Stimulated activated CD8-positive, alpha-beta memory T cell treated with anti-CD3 and anti-CD28 coated beads, Interleukin-12 subunit alpha, Interleukin-12 subunit beta, amount 100 ng/mL, for 24 hours (primary cell): ENCODE data around the gene ADD2.

Source experiments
- DNase-seq: peaks from one replicate; pipeline ENCODE4 v3.0.0-alpha.2; 2020; ENCODE audit errors: extremely low read depth

ADD2 gene

GRCh38 chr2:70785137-70785911 is 17.3 kb upstream of the ADD2 start:
- DNase-seq = no peak

GRCh38 chr2:70784320-70784719 is 16.3 kb upstream of the ADD2 start:
- no peak for DNase-seq

GRCh38 chr2:70779911-70780545 is 12.0 kb upstream of the ADD2 start:
- no peak for DNase-seq

GRCh38 chr2:70779491-70779890 is 11.5 kb upstream of the ADD2 start:
- DNase-seq = no peak

GRCh38 chr2:70778676-70779075 is 10.7 kb upstream of the ADD2 start:
- DNase-seq = no peak

- DNase-seq = no peak
These were observed 9.4 kb upstream of the ADD2 start for GRCh38 chr2:70777450-70777849.

- DNase-seq = no peak
These were observed 8.3 kb upstream of the ADD2 start for GRCh38 chr2:70776266-70776665.

- no peak for DNase-seq
These were observed 7.1 kb upstream of the ADD2 start for GRCh38 chr2:70775141-70775540.

GRCh38 chr2:70772486-70773155 is 4.6 kb upstream of the ADD2 start:
- no peak for DNase-seq

GRCh38 chr2:70771446-70771845 is 3.4 kb upstream of the ADD2 start:
- DNase-seq = no peak

- DNase-seq = no peak
These were observed 1.4 kb upstream of the ADD2 start for GRCh38 chr2:70769450-70769849.

GRCh38 chr2:70768590-70769085 is 638 bp upstream of the ADD2 start:
- DNase-seq = no peak

- no peak for DNase-seq
These were observed 811 bp downstream of the ADD2 start for GRCh38 chr2:70767079-70767698.

- DNase-seq = no peak
These were observed 1.5 kb downstream of the ADD2 start for GRCh38 chr2:70766357-70767078.

GRCh38 chr2:70765507-70765906 is 2.5 kb downstream of the ADD2 start:
- no peak for DNase-seq

GRCh38 chr2:70759446-70759845 is 8.6 kb downstream of the ADD2 start:
- DNase-seq = no peak

GRCh38 chr2:70757966-70758365 is 10.0 kb downstream of the ADD2 start:
- DNase-seq = no peak

- DNase-seq = no peak
These were observed 10.6 kb downstream of the ADD2 start for GRCh38 chr2:70757360-70757759.

GRCh38 chr2:70756128-70756527 is 11.9 kb downstream of the ADD2 start:
- no peak for DNase-seq

- no peak for DNase-seq
These were observed 14.1 kb downstream of the ADD2 start for GRCh38 chr2:70753902-70754301.

- no peak for DNase-seq
These were observed 15.0 kb downstream of the ADD2 start for GRCh38 chr2:70753031-70753430.

GRCh38 chr2:70752396-70752795 is 15.6 kb downstream of the ADD2 start:
- DNase-seq = no peak
